ENCODE measurements around the gene FNBP1. TPM values are rescaled to one million over a fixed set of nuclear protein-coding genes. Genes with fewer than 3 reads are reported as not detected.

FNBP1 gene
- total RNA-seq, 3 donors from 2014 or later: 40.9 to 176 (median 42.0) TPM

- intact Hi-C loops (cut with DNase I, micrococcal nuclease): no loop called here
These were observed 173.1 kb downstream of the FNBP1 start for GRCh38 chr9:129869585-129870501.

GRCh38 chr9:129868872-129869486 is 174.0 kb downstream of the FNBP1 start:
- Histone ChIP-seq H3K9me3 (no peaks in the 10 kb centered on the region), H3K36me3 (ENCODE audit: low read depth) (no peaks in the 10 kb centered on the region), H3K4me1 (ENCODE audit: low read depth) (no peaks in the 10 kb centered on the region), H3K4me3 (no peak overlapping the region)
- DNase-seq (peak; percentile 52 to 89 (median 73)), ATAC-seq (peak; percentile 83)
- TF ChIP-seq CTCF (IDR thresholded peaks at IDR 0.05): no peak
- intact Hi-C loops (cut with DNase I, micrococcal nuclease): no loop called here

More at GRCh38 chr9:129869585-129870501, 173.1 kb downstream of the FNBP1 start:
- TF ChIP-seq CTCF (IDR thresholded peaks at IDR 0.05): no peak
- ATAC-seq (no peak), DNase-seq (no peak)
- Histone ChIP-seq H3K4me3 (no peak overlapping the region), H3K4me1 (ENCODE audit: low read depth) (no peaks in the 10 kb centered on the region), H3K36me3 (ENCODE audit: low read depth) (no peaks in the 10 kb centered on the region), H3K9me3 (no peaks in the 10 kb centered on the region)

- ATAC-seq (no peak), DNase-seq (no peak)
- TF ChIP-seq CTCF (IDR thresholded peaks at IDR 0.05): no peak
- Histone ChIP-seq H3K9me3 (no peaks in the 10 kb centered on the region), H3K36me3 (ENCODE audit: low read depth) (no peaks in the 10 kb centered on the region), H3K4me3 (no peak overlapping the region), H3K4me1 (ENCODE audit: low read depth) (no peaks in the 10 kb centered on the region)
- intact Hi-C loops (cut with DNase I, micrococcal nuclease): no loop called here
These were observed 174.7 kb downstream of the FNBP1 start for GRCh38 chr9:129868023-129868871.

- intact Hi-C loops (cut with DNase I, micrococcal nuclease): no loop called here
- DNase-seq (no peak), ATAC-seq (no peak)
- no peak for TF ChIP-seq CTCF (IDR thresholded peaks at IDR 0.05)
- Histone ChIP-seq H3K4me3 (no peak overlapping the region), H3K9me3 (no peaks in the 10 kb centered on the region), H3K4me1 (ENCODE audit: low read depth) (no peaks in the 10 kb centered on the region), H3K36me3 (ENCODE audit: low read depth) (no peaks in the 10 kb centered on the region)
These were observed 175.6 kb downstream of the FNBP1 start for GRCh38 chr9:129867136-129868022.
